GM12878 (cell line): ENCODE data around the gene COL18A1. TPM values are rescaled to one million over a fixed set of nuclear protein-coding genes. Genes with fewer than 3 reads are reported as not detected.

Experiments used
- ATAC-seq: fragments of 200-7000 bp; cut with Tn5 transposase; 3 replicates; pipeline ENCODE4 v1.9.1; 2020; ENCODE audit warnings: mild to moderate bottlenecking, moderate library complexity
- BruUV-seq: library from RNA; stranded (reverse); fragments of 400-500 nt; replicated peaks from 2 replicates; lab custom pipeline; 2021; lab: Mats Ljungman, UMichigan
- CTCF ChIA-PET: fragments of 300-600 bp; sonication (Branson Sonifier 250); formaldehyde crosslinking; extraction: SDS; loops from one replicate; lab custom pipeline; 2021; ENCODE audit warnings: inconsistent platforms; lab: Yijun Ruan, JAX
- POLR2A ChIA-PET: fragments of 350-600 bp; formaldehyde crosslinking; extraction: SDS; loops from one replicate; lab custom pipeline; 2021; ENCODE audit warnings: inconsistent platforms; lab: Charles Lee
- RAD21 ChIA-PET: fragments of 300-600 bp; sonication (Branson Sonifier 250); formaldehyde crosslinking; loops from one replicate; lab custom pipeline; 2023; ENCODE audit warnings: antibody characterized with exemption; ENCODE audit not compliant: unreplicated experiment; lab: Charles Lee
- SMC1A ChIA-PET: fragments of 300-600 bp; sonication (Branson Sonifier 250); formaldehyde crosslinking; loops from one replicate; lab custom pipeline; 2023; ENCODE audit not compliant: unreplicated experiment, uncharacterized antibody; lab: Charles Lee
- DNase-seq: peaks from one replicate; pipeline ENCODE4 v3.0.0-alpha.2; 2011; ENCODE audit warnings: low read depth, low spot score
- FAIRE-seq: peaks from 3 replicates; lab custom pipeline; 2011; peaks lifted over from hg19 to GRCh38; lab: Jason Lieb, UNC
- H2AFZ ChIP-seq: 2 replicates; pipeline ENCODE4 v1.6.0; 2011; ENCODE audit warnings: low read depth, low read length, control low read depth; ENCODE audit not compliant: control insufficient read depth
- H3K27ac ChIP-seq: 2 replicates; pipeline ENCODE4 v1.5.1; 2011; ENCODE audit warnings: control low read depth; ENCODE audit not compliant: control insufficient read depth, insufficient read depth
- H3K27me3 ChIP-seq, 2 experiments: replicated peaks in 1 of 2; 2 replicates each; pipeline versions ENCODE4 v1.6.0 to v1.6.1; 2011; ENCODE audit warnings: low read length in 1 of 2; ENCODE audit not compliant: control insufficient read depth in 2 of 2, insufficient read depth in 2 of 2
- H3K36me3 ChIP-seq, 2 experiments: 2 replicates each; pipeline ENCODE4 v1.5.1; 2011; ENCODE audit warnings: low read length in 1 of 2; ENCODE audit not compliant: control insufficient read depth in 2 of 2, insufficient read depth in 2 of 2
- H3K4me1 ChIP-seq: 2 replicates; pipeline ENCODE4 v1.6.1; 2011; ENCODE audit warnings: mild to moderate bottlenecking, low read length, moderate library complexity, mixed read lengths; ENCODE audit not compliant: control insufficient read depth, insufficient read depth
- H3K4me2 ChIP-seq: 2 replicates; pipeline ENCODE4 v1.6.0; 2011; ENCODE audit warnings: control low read depth; ENCODE audit not compliant: control insufficient read depth, insufficient read depth
- H3K4me3 ChIP-seq: fragments of 200-600 bp; sonication (generic); 2 replicates; pipeline ENCODE4 v1.5.1; 2016
- H3K79me2 ChIP-seq: 2 replicates; pipeline ENCODE4 v1.6.0; 2011; ENCODE audit warnings: low read length; ENCODE audit not compliant: control insufficient read depth, insufficient read depth
- H3K9ac ChIP-seq: 2 replicates; pipeline ENCODE4 v1.8.0; 2011; ENCODE audit warnings: low read length, control low read depth, mixed read lengths; ENCODE audit not compliant: control insufficient read depth, insufficient read depth
- H3K9me3 ChIP-seq: replicated peaks from 3 replicates; pipeline ENCODE4 v1.5.1; 2011; ENCODE audit warnings: mild to moderate bottlenecking, low read length; ENCODE audit not compliant: control insufficient read depth, insufficient read depth
- H4K20me1 ChIP-seq: 2 replicates; pipeline ENCODE4 v1.6.0; 2011; ENCODE audit not compliant: control insufficient read depth, insufficient read depth
- CBFB ChIP-seq: IDR thresholded peaks from 2 replicates; pipeline ENCODE4 v1.6.1; 2016; ENCODE audit warnings: antibody characterized with exemption, low read depth
- CREM ChIP-seq: IDR thresholded peaks from 2 replicates; pipeline ENCODE4 v1.6.1; 2014; ENCODE audit warnings: antibody characterized with exemption, low read depth
- HDAC2 ChIP-seq: fragments of 200-600 bp; sonication (generic); IDR thresholded peaks from 2 replicates; pipeline ENCODE4 v1.6.1; 2017
- JUNB ChIP-seq: IDR thresholded peaks from 2 replicates; pipeline ENCODE4 v1.6.1; 2016; ENCODE audit warnings: antibody characterized with exemption, mild to moderate bottlenecking
- MTA2 ChIP-seq: fragments of 450-650 bp; IDR thresholded peaks from 2 replicates; pipeline ENCODE4 v1.6.1; 2016; ENCODE audit warnings: low read depth, mild to moderate bottlenecking, moderate library complexity
- SIN3A ChIP-seq: IDR thresholded peaks from 2 replicates; pipeline ENCODE4 v1.6.1; 2012; ENCODE audit warnings: low read depth, low read length, improper control_type of control experiment
- SPI1 ChIP-seq: IDR thresholded peaks from 2 replicates; pipeline ENCODE4 v1.6.1; 2011; ENCODE audit warnings: low read depth, mild to moderate bottlenecking, low read length, moderate library complexity, borderline replicate concordance; ENCODE audit not compliant: insufficient read depth
- TBL1XR1 ChIP-seq: IDR thresholded peaks from 2 replicates; pipeline ENCODE4 v1.6.1; 2012; ENCODE audit warnings: low read depth, low read length, improper control_type of control experiment
- ZNF24 ChIP-seq: fragments of 450-650 bp; IDR thresholded peaks from 2 replicates; pipeline ENCODE4 v1.6.1; 2017; ENCODE audit warnings: antibody characterized with exemption, mild to moderate bottlenecking
- ZNF622 ChIP-seq: fragments of 450-650 bp; IDR thresholded peaks from 2 replicates; pipeline ENCODE4 v1.6.1; 2017; ENCODE audit warnings: mild to moderate bottlenecking, inconsistent platforms
- ZZZ3 ChIP-seq: IDR thresholded peaks from 2 replicates; pipeline ENCODE4 v1.6.1; 2011; ENCODE audit warnings: low read depth; ENCODE audit not compliant: control insufficient read depth, insufficient read length
- WGBS: methylation state at CpG from one replicate; pipeline ENCODE4 v1.1.6; 2016; ENCODE audit warnings: low lambda C conversion rate; ENCODE audit not compliant: insufficient replicate concordance, insufficient coverage; ENCODE audit errors: missing lambda C conversion rate; 5-methylcytosine and 5-hydroxymethylcytosine counted together
- in situ Hi-C: fragments of 300-500 bp; cut with MboI; formaldehyde crosslinking; loops from 9 replicates; pipeline ENCODE4 v1.14.3; 2018; ENCODE audit warnings: mixed read lengths
- intact Hi-C: fragments of 100-400 bp; cut with micrococcal nuclease; formaldehyde crosslinking; loops from one replicate; pipeline ENCODE4 v1.14.2; 2022; ENCODE audit not compliant: unreplicated experiment
- polyA plus RNA-seq, 11 experiments: library from polyadenylated mRNA; depleted of rRNA in 4 of 11; unstranded in 6 of 11; stranded (reverse) in 5 of 11; fragments of >200 nt; fragmentation: Nextera tagmentation in 4 of 11; fragmentation: Illumina TruSeq in 1 of 11; extraction: Ambion mirVana in 4 of 11; extraction: Trizol in 1 of 11; gene quantifications; 1 replicate in 1 of 11; 2 replicates in 10 of 11; pipeline versions ENCODE4 v1.2.1 to v1.2.3, GENCODE V29; 2011 to 2016; ENCODE audit warnings: inconsistent platforms in 2 of 11, missing spikeins in 2 of 11, low read depth in 1 of 11
- total RNA-seq, 4 experiments: library from RNA; depleted of rRNA in 3 of 4; stranded (reverse); fragments of >200 nt in 3 of 4; fragmentation: Illumina TruSeq in 1 of 4; extraction: Trizol in 1 of 4; gene quantifications; 2 replicates each; pipeline versions ENCODE4 v1.2.1 to v1.2.3, GENCODE V29; 2013 to 2021
- TF ChIP-seq, protein P1 (sequence below): fragments of 450-650 bp; IDR thresholded peaks from 2 replicates; pipeline ENCODE4 v1.6.1; 2016; ENCODE audit warnings: mild to moderate bottlenecking, moderate library complexity, borderline replicate concordance
- TF ChIP-seq, protein P2 (sequence below): fragments of 450-650 bp; IDR thresholded peaks from 2 replicates; pipeline ENCODE4 v1.6.1; 2017; ENCODE audit warnings: borderline replicate concordance
- TF ChIP-seq, protein P3 (sequence below): IDR thresholded peaks from 2 replicates; pipeline ENCODE4 v1.6.1; 2011; ENCODE audit warnings: borderline replicate concordance, low read depth, mild to moderate bottlenecking, moderate library complexity, low read length; ENCODE audit not compliant: insufficient read depth, poor library complexity, severe bottlenecking

The COL18A1 gene
- total and polyA plus RNA-seq, 10 of the 15 experiments (the other 5 are each of a cell fraction or from before 2014, with no cell fraction given) = under 0.01 to 0.49 (median 0.09) TPM; not detected in 3

DNA sequence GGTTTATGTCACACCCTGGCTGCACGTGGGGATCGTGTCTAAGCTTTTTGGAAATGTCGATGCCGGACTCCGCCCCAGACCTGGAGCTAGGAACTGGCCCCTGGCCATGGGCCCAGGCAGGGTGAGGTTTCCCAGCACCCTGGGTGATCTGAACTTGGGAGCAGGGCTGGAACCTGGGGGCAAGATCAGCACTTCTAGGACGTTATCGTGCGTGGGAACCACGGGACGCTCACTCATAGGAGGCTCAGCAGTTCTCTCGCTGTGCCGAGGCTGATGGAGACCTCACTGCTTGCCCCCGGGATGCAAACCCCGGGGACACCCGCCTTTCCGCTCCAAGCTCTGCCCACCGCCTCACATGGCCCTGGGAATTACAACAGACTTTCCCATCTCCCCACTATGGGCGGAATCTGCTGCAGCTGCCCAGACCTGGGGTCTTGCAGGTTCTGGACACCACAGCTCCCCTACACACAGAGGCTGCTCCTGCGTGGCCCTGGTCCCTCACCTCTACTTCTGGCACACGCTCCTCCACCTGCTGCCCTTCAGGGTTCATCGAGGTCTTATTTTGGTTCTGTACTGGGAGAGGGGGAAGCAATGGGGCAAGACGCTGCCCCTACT, 35.9 kb downstream of the COL18A1 start:
- Histone ChIP-seq H3K27ac (no peak overlapping the region), H3K9me3 (no peaks in the 10 kb centered on the region; the same call in 2 of the 3 replicates), H3K27me3 (no peaks in the 10 kb centered on the region), H3K4me1 (no peaks in the 10 kb centered on the region), H2AFZ (no peak overlapping the region), H3K4me3 (no peak overlapping the region), H4K20me1 (no peaks in the 10 kb centered on the region), H3K79me2 (no peaks in the 10 kb centered on the region), H3K9ac (no peak overlapping the region), H3K36me3 (no peaks in the 10 kb centered on the region), H3K4me2 (no peak overlapping the region)
- BruUV-seq = no TSS peak
- intact Hi-C loops = no loop called here
- POLR2A ChIA-PET = no interaction called here
- CTCF ChIA-PET = interaction anchor here (1.1 to 2.6 kb wide), 5 partner anchors 148 to 379 kb away, joined by 3 to 20 read pairs (median 4); partner anchors contain the start of gene POFUT2
- FAIRE-seq (no peak), DNase-seq (no peak), ATAC-seq (no peak)
- SMC1A ChIA-PET = interaction anchor here (2.4 kb wide), 1 partner anchor 300 kb away, joined by 11 read pairs; no protein-coding TSS in a partner anchor
- RAD21 ChIA-PET = interaction anchor here (0.7 to 3.0 kb wide), 2 partner anchors 300 to 699 kb away, joined by 3 to 19 read pairs; no protein-coding TSS in a partner anchor
- in situ Hi-C loops = no loop called here
- WGBS = 40% methylated on average over 22 of the region's 22 CpGs
- no peak for TF ChIP-seq HDAC2
- TF ChIP-seq, protein P1, sequence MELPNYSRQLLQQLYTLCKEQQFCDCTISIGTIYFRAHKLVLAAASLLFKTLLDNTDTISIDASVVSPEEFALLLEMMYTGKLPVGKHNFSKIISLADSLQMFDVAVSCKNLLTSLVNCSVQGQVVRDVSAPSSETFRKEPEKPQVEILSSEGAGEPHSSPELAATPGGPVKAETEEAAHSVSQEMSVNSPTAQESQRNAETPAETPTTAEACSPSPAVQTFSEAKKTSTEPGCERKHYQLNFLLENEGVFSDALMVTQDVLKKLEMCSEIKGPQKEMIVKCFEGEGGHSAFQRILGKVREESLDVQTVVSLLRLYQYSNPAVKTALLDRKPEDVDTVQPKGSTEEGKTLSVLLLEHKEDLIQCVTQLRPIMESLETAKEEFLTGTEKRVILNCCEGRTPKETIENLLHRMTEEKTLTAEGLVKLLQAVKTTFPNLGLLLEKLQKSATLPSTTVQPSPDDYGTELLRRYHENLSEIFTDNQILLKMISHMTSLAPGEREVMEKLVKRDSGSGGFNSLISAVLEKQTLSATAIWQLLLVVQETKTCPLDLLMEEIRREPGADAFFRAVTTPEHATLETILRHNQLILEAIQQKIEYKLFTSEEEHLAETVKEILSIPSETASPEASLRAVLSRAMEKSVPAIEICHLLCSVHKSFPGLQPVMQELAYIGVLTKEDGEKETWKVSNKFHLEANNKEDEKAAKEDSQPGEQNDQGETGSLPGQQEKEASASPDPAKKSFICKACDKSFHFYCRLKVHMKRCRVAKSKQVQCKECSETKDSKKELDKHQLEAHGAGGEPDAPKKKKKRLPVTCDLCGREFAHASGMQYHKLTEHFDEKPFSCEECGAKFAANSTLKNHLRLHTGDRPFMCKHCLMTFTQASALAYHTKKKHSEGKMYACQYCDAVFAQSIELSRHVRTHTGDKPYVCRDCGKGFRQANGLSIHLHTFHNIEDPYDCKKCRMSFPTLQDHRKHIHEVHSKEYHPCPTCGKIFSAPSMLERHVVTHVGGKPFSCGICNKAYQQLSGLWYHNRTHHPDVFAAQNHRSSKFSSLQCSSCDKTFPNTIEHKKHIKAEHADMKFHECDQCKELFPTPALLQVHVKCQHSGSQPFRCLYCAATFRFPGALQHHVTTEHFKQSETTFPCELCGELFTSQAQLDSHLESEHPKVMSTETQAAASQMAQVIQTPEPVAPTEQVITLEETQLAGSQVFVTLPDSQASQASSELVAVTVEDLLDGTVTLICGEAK = no peak
- no peak for TF ChIP-seq ZZZ3
- TF ChIP-seq SPI1 = no peak
- TF ChIP-seq SIN3A = no peak
- no peak for TF ChIP-seq JUNB
- TF ChIP-seq MTA2 = no peak
- TF ChIP-seq ZNF24 = no peak
- TF ChIP-seq CBFB = no peak
- TF ChIP-seq, protein P2, sequence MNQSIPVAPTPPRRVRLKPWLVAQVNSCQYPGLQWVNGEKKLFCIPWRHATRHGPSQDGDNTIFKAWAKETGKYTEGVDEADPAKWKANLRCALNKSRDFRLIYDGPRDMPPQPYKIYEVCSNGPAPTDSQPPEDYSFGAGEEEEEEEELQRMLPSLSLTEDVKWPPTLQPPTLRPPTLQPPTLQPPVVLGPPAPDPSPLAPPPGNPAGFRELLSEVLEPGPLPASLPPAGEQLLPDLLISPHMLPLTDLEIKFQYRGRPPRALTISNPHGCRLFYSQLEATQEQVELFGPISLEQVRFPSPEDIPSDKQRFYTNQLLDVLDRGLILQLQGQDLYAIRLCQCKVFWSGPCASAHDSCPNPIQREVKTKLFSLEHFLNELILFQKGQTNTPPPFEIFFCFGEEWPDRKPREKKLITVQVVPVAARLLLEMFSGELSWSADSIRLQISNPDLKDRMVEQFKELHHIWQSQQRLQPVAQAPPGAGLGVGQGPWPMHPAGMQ = no peak
- no peak for TF ChIP-seq CREM
- TF ChIP-seq ZNF622 = no peak
- TF ChIP-seq, protein P3, sequence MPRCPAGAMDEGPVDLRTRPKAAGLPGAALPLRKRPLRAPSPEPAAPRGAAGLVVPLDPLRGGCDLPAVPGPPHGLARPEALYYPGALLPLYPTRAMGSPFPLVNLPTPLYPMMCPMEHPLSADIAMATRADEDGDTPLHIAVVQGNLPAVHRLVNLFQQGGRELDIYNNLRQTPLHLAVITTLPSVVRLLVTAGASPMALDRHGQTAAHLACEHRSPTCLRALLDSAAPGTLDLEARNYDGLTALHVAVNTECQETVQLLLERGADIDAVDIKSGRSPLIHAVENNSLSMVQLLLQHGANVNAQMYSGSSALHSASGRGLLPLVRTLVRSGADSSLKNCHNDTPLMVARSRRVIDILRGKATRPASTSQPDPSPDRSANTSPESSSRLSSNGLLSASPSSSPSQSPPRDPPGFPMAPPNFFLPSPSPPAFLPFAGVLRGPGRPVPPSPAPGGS = no peak
- no peak for TF ChIP-seq TBL1XR1
